ENCODE results near the gene PTP4A1.

Gene PTP4A1

GRCh38 chr6:63589952-63590411, 17.7 kb downstream of the PTP4A1 start:
- no peaks in the 10 kb centered on the region for H4K20me1 ChIP-seq (ENCODE audit: insufficient read depth, low read length)
- no peaks in the 10 kb centered on the region for H3K36me3 ChIP-seq (replicated peaks; ENCODE audit: low read depth, low read length)
- 0 out of 2 replicates have a peak, but pooled peaks cover 6% of the 10 kb centered on the region for H3K27me3 ChIP-seq (ENCODE audit: low read depth, low read length)
- H3K27ac ChIP-seq (ENCODE audit: low read length) = no peak overlapping the region
- H3K4me3 ChIP-seq (ENCODE audit: low read length) = no peak overlapping the region
- no peak overlapping the region for H2AFZ ChIP-seq (ENCODE audit: low read depth, low read length)
- no peaks in the 10 kb centered on the region for H3K9me3 ChIP-seq (ENCODE audit: insufficient read depth, low read length)
- H3K4me2 ChIP-seq (ENCODE audit: low read length) = no peak overlapping the region
- no peaks in the 10 kb centered on the region for H3K79me2 ChIP-seq (ENCODE audit: low read length)
- peaks cover 4% of the 10 kb centered on the region; the same call in 1 of the 2 replicates for H3K4me1 ChIP-seq (ENCODE audit: low read length)
- no peak overlapping the region for H3K9ac ChIP-seq (ENCODE audit: low read length)
- TF ChIP-seq EZH2phosphoT487 (IDR thresholded peaks at IDR 0.05; ENCODE audit: low read depth) = no peak
- no peak for TF ChIP-seq CTCF (IDR thresholded peaks at IDR 0.05; ENCODE audit: low read depth, low read length)

- Histone ChIP-seq H3K27me3 (ENCODE audit: low read depth, low read length) (0 out of 2 replicates have a peak, but pooled peaks cover 6% of the 10 kb centered on the region), H3K27ac (ENCODE audit: low read length) (no peak overlapping the region), H3K36me3 (replicated peaks; ENCODE audit: low read depth, low read length) (no peaks in the 10 kb centered on the region), H3K4me1 (ENCODE audit: low read length) (peaks cover 9% of the 10 kb centered on the region), H2AFZ (ENCODE audit: low read depth, low read length) (no peak overlapping the region), H4K20me1 (ENCODE audit: insufficient read depth, low read length) (no peaks in the 10 kb centered on the region), H3K4me3 (ENCODE audit: low read length) (no peak overlapping the region), H3K4me2 (ENCODE audit: low read length) (no peak overlapping the region), H3K9me3 (ENCODE audit: insufficient read depth, low read length) (no peaks in the 10 kb centered on the region), H3K79me2 (ENCODE audit: low read length) (no peaks in the 10 kb centered on the region), H3K9ac (ENCODE audit: low read length) (no peak overlapping the region)
- no peak for TF ChIP-seq EZH2phosphoT487 (IDR thresholded peaks at IDR 0.05; ENCODE audit: low read depth)
- TF ChIP-seq CTCF (IDR thresholded peaks at IDR 0.05; ENCODE audit: low read depth, low read length) = no peak
Measured at GRCh38 chr6:63592886-63593285, 20.6 kb downstream of the PTP4A1 start.

- peak overlapping the region; percentile 68; the same call in 1 of the 2 replicates for H3K9ac ChIP-seq (ENCODE audit: low read length)
- peak overlapping the region; percentile 95 for H3K4me2 ChIP-seq (ENCODE audit: low read length)
- H3K4me3 ChIP-seq (ENCODE audit: low read length) = peak overlapping the region; percentile 85
- no peaks in the 10 kb centered on the region for H3K79me2 ChIP-seq (ENCODE audit: low read length)
- H3K27me3 ChIP-seq (ENCODE audit: low read depth, low read length) = 0 out of 2 replicates have a peak, but pooled peaks cover 6% of the 10 kb centered on the region
- no peak for TF ChIP-seq CTCF (IDR thresholded peaks at IDR 0.05; ENCODE audit: low read depth, low read length)
- H3K4me1 ChIP-seq (ENCODE audit: low read length) = peaks cover 18% of the 10 kb centered on the region
- H2AFZ ChIP-seq (ENCODE audit: low read depth, low read length) = peak overlapping the region; percentile 100
- H4K20me1 ChIP-seq (ENCODE audit: insufficient read depth, low read length) = no peaks in the 10 kb centered on the region
- no peaks in the 10 kb centered on the region for H3K9me3 ChIP-seq (ENCODE audit: insufficient read depth, low read length)
- H3K27ac ChIP-seq (ENCODE audit: low read length) = no peak overlapping the region
- no peaks in the 10 kb centered on the region for H3K36me3 ChIP-seq (replicated peaks; ENCODE audit: low read depth, low read length)
Measured at GRCh38 chr6:63597141-63598048, 25.1 kb downstream of the PTP4A1 start.
